GM18526 (cell line): ENCODE results near the gene PRELID1.

Source experiments
- POLR2A ChIP-seq: IDR thresholded peaks from 3 replicates; pipeline ENCODE4 v1.6.1; 2011; ENCODE audit not compliant: insufficient read length; ENCODE audit errors: extremely low read depth

Gene PRELID1

DNA sequence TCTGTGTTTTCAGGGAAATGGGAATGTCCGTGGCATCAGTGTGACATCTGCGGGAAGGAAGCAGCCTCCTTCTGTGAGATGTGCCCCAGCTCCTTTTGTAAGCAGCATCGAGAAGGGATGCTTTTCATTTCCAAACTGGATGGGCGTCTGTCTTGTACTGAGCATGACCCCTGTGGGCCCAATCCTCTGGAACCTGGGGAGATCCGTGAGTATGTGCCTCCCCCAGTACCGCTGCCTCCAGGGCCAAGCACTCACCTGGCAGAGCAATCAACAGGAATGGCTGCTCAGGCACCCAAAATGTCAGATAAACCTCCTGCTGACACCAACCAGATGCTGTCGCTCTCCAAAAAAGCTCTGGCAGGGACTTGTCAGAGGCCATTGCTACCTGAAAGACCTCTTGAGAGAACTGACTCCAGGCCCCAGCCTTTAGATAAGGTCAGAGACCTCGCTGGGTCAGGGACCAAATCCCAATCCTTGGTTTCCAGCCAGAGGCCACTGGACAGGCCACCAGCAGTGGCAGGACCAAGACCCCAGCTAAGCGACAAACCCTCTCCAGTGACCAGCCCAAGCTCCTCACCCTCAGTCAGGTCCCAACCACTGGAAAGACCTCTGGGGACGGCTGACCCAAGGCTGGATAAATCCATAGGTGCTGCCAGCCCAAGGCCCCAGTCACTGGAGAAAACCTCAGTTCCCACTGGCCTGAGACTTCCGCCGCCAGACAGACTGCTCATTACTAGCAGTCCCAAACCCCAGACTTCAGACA lies 9.6 kb upstream of the PRELID1 start:
- TF ChIP-seq POLR2A: no peak

- TF ChIP-seq POLR2A: no peak
These were observed 9.0 kb upstream of the PRELID1 start for GRCh38 chr5:177294632-177295031.

GRCh38 chr5:177295924-177296323 lies 7.7 kb upstream of the PRELID1 start:
- no peak for TF ChIP-seq POLR2A

- no peak for TF ChIP-seq POLR2A
These were observed 7.0 kb upstream of the PRELID1 start for GRCh38 chr5:177296581-177296980.

GRCh38 chr5:177297922-177298321 lies 5.7 kb upstream of the PRELID1 start:
- TF ChIP-seq POLR2A: no peak

- TF ChIP-seq POLR2A: no peak
These were observed 3.9 kb upstream of the PRELID1 start for GRCh38 chr5:177299697-177300096.

DNA sequence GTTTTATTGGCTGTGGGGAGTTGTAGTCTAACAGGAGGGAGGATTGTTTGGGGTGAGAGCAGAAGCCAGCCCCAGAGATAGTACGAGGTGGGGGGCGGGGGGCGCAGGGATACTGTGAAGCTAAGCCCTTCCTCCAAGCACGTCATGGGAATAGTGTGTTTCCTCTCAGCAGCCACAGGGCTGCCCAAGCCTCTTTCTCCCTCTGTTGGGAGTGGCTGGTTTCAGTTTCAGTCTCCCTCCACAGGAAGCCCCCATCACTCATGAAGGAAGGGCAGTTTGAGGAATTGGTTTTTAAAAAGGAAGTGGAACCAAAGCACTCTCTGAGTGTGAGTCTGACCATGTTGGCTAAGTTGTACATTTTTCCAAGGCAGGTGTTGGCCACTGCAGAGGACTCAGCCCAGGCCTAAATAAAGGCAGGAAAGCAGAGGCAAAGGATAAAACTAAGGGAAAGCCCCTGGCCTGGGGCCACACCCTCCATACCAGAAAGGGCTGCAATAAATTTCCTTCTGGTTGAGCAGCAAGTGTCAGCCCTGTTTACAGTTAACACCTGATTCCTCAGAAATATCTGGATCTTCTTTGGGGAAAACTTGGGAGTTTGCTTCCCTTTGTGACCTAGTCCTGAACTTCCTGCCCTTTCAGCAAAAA lies 3.2 kb upstream of the PRELID1 start:
- TF ChIP-seq POLR2A: no peak

- TF ChIP-seq POLR2A: no peak
These were observed 2.6 kb upstream of the PRELID1 start for GRCh38 chr5:177300951-177301350.

DNA sequence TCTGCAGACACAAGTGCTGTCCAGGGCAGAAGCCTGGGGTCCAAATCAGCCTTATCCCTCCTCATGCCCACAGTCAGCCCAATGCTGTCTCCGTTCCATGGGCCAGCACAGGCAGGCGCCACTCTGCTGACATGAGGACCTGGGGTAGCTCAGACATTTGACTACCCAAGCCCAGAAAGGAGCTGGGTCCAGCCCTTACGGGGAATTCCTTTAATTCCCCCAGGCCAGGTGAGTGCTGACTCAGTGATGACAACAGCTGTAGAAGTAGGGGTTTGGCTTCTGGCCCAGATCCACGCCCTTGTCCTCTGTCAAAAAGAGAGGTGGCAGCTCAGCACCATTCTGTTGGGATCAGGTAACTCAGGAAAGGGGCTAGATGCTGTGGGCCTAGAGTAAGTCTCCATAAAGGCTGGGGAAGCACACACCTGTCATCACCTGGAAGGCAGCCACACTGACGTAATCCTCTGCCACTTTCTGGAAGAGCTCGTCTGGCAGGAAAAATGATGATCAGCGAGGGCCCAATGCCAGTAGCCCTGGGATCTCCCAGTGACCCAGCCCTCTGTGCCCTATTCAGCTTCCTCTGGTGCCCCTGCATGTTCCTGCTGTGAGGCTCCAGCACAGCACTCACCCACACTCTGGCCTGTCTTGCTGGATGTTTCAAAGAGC lies 2.0 kb upstream of the PRELID1 start:
- TF ChIP-seq POLR2A: no peak

DNA sequence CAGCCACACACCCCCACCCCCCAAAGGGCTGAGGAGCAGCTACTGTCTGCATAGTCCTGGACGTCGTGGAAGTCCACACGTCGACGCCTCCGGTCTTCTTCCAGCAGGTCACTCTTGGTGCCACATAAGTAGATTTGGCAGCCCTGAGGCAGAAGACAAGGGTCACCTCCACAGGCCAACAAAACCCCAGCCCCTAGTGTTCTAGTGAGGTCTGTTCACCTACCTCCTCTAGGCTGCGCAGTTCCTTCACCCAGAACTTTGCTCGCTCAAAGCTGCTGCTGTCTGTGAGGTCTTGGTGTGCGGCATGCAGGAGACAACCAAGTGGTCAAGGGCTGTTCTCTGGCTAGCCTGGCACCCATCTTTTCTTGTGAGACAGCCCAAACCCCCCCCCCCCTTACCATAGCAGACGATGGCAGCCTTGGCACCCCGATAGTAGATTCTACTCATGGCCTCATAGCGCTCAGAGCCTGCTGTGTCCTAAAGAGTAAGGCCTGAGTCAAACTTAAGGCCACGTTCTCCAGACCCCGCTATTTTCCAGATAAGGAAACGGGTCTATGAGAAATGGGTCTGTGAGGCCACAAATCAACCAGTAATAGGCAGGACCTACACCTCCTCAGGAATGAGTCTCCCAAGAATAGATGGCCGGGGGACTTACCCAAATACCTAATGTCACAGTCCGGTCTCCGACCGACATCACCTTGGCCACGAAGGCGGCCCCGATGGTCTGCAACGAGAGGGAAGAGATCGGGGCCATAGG lies 1.1 kb upstream of the PRELID1 start:
- TF ChIP-seq POLR2A: no peak

- TF ChIP-seq POLR2A: no peak
These were observed 359 bp downstream of the PRELID1 start for GRCh38 chr5:177303925-177304391.

- no peak for TF ChIP-seq POLR2A
These were observed 957 bp downstream of the PRELID1 start for GRCh38 chr5:177304392-177305119.

DNA sequence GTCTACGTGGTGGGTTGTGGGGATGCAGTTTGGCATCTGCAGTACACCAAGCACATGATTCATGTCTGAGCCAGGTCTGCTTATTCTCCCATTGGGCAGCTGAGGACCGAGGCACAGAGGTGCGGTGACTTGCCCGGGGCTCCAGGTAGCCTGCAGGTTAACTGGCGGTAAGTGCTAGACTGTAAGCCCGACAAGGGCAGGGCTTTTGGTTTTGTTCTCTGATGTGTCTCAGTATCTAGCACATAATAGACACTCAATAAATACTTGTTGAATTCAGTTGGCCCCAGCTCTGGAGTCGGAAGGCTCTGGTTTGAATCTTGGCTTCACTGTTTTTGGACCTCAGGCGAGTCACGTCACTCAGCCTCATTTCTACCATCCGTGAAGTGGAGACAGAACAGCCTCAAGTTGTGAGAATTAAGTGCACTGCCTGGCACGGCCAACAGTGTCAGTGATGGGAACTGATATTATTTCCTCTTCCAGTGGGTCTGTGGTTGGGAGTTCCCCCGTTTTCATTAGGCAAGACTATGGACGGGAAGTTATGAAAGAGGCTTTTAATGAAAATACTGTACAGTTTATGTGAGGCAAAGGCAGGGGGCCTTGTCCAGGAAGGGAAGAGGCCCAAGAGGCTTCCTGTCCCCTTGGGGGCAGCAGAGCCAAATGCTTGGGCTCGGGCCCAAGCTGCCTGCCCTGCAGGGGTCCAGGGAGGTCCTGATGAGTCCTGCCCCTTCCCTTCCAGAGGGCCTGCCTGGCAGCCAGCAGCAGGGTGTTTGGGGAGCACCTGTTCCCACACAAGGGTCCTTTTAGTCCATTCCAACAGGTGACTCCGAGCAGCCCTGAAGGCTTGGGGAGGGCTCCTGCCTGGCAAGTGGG lies 3.3 kb downstream of the PRELID1 start:
- no peak for TF ChIP-seq POLR2A
